Prostate gland (tissue), 2 donors: ENCODE results near the gene KIAA0513.

Source experiments
- POLR2AphosphoS5 ChIP-seq: sonication (generic); formaldehyde crosslinking; IDR thresholded peaks from one replicate; pipeline ENCODE4 v1.6.1; 2017; ENCODE audit warnings: antibody characterized with exemption
- TF ChIP-seq, protein P1 (sequence below), 4 experiments: fragments of 200-600 bp in 2 of 4; fragments of 450-650 bp in 2 of 4; sonication (generic) in 2 of 4; IDR thresholded peaks; 1 replicate in 3 of 4; 2 replicates in 1 of 4; pipeline ENCODE4 v1.5.1; 2016 to 2019; ENCODE audit warnings: antibody characterized with exemption in 4 of 4, mild to moderate bottlenecking in 2 of 4, moderate library complexity in 2 of 4

GRCh38 chr16:85017151-85017550 lies 10.4 kb upstream of the KIAA0513 start:
- TF ChIP-seq, protein P1, sequence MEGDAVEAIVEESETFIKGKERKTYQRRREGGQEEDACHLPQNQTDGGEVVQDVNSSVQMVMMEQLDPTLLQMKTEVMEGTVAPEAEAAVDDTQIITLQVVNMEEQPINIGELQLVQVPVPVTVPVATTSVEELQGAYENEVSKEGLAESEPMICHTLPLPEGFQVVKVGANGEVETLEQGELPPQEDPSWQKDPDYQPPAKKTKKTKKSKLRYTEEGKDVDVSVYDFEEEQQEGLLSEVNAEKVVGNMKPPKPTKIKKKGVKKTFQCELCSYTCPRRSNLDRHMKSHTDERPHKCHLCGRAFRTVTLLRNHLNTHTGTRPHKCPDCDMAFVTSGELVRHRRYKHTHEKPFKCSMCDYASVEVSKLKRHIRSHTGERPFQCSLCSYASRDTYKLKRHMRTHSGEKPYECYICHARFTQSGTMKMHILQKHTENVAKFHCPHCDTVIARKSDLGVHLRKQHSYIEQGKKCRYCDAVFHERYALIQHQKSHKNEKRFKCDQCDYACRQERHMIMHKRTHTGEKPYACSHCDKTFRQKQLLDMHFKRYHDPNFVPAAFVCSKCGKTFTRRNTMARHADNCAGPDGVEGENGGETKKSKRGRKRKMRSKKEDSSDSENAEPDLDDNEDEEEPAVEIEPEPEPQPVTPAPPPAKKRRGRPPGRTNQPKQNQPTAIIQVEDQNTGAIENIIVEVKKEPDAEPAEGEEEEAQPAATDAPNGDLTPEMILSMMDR (IDR thresholded peaks at IDR 0.05) = no peak
- TF ChIP-seq POLR2AphosphoS5 = no peak
